Mammary microvascular endothelial cell (primary cell): ENCODE results near the gene LIN7A. TPM values are rescaled to one million over a fixed set of nuclear protein-coding genes. Genes with fewer than 3 reads are reported as not detected.

ENCODE experiments used
- total RNA-seq: library from RNA; depleted of rRNA; stranded (reverse); fragments of >200 nt; gene quantifications from 2 replicates; pipeline ENCODE4 v1.2.3, GENCODE V29; 2015

Gene LIN7A
- total RNA-seq: 0.05 and 0.07 TPM in 2 replicates

GRCh38 chr12:80937391-80938238 is at the start of gene LIN7A:
Gene LIN7A (minus strand): TSS chr12:80937934. CDS start chr12:80937722, 212 bp downstream.

Other genes starting within 250 kb of the LIN7A start
- gene MYF6, start 230.3 kb downstream of the LIN7A start, total RNA-seq: not detected in 2 replicates
- not detected in 2 replicates for gene MYF5, start 221.0 kb downstream of the LIN7A start, total RNA-seq
- gene ACSS3, start 140.1 kb upstream of the LIN7A start, total RNA-seq: not detected in 2 replicates